ENCODE data around the gene ORC5.

DNA sequence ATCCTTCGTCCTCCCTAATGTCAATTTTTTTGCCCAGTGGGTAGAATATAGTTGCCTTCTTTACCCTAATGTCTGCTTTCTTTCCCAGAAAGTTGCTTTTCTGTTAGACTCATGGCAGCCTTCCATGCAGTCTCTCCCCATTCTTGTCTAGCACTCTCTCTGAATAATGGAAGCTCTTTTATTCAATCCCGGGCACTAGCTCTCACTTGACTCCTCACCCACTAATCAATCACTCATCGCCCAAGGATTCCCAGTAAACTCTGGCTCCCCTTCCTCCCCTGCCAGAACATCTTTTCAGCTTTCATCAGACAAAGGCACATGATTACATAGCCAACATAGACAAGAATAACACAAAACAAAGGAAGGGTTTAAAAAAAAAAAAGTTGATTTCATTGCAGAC lies 118.2 kb downstream of the ORC5 start:
- TF ChIP-seq, protein P1, sequence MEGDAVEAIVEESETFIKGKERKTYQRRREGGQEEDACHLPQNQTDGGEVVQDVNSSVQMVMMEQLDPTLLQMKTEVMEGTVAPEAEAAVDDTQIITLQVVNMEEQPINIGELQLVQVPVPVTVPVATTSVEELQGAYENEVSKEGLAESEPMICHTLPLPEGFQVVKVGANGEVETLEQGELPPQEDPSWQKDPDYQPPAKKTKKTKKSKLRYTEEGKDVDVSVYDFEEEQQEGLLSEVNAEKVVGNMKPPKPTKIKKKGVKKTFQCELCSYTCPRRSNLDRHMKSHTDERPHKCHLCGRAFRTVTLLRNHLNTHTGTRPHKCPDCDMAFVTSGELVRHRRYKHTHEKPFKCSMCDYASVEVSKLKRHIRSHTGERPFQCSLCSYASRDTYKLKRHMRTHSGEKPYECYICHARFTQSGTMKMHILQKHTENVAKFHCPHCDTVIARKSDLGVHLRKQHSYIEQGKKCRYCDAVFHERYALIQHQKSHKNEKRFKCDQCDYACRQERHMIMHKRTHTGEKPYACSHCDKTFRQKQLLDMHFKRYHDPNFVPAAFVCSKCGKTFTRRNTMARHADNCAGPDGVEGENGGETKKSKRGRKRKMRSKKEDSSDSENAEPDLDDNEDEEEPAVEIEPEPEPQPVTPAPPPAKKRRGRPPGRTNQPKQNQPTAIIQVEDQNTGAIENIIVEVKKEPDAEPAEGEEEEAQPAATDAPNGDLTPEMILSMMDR (IDR thresholded peaks at IDR 0.05): no peak
- TF ChIP-seq POLR2A (IDR thresholded peaks at IDR 0.05; ENCODE audit: low read depth): no peak

Measured in esophagus muscularis mucosa (tissue), 3 donors.